Measurements from ENCODE around the gene NFE2L1. TPM values are rescaled to one million over a fixed set of nuclear protein-coding genes. Genes with fewer than 3 reads are reported as not detected.

The NFE2L1 gene
- total RNA-seq, 1 donor from 2014 or later: 228 TPM

GRCh38 chr17:48025040-48025903 lies 22.9 kb upstream of the NFE2L1 start:
- TF ChIP-seq CTCF (IDR thresholded peaks at IDR 0.05; ENCODE audit: insufficient read depth, low read length, poor library complexity, severe bottlenecking): peak; percentile 94
- peak overlapping the region; percentile 38 for H3K4me3 ChIP-seq (ENCODE audit: low read depth, low read length)

GRCh38 chr17:48025904-48026501 lies 22.2 kb upstream of the NFE2L1 start:
- Histone ChIP-seq H3K36me3 (ENCODE audit: control insufficient read depth, insufficient read depth, low read length) (no peaks in the 10 kb centered on the region), H3K4me3 (ENCODE audit: low read depth, low read length) (no peak overlapping the region), H3K27me3 (ENCODE audit: control insufficient read depth, insufficient read depth, low read length) (no peaks in the 10 kb centered on the region)
- no peak for DNase-seq (ENCODE audit: low read depth)
- no peak for TF ChIP-seq CTCF (IDR thresholded peaks at IDR 0.05; ENCODE audit: insufficient read depth, low read length, poor library complexity, severe bottlenecking)

More at GRCh38 chr17:48025040-48025903, 22.9 kb upstream of the NFE2L1 start:
- peak; percentile 92 for DNase-seq (ENCODE audit: low read depth)
- Histone ChIP-seq H3K27me3 (ENCODE audit: control insufficient read depth, insufficient read depth, low read length) (no peaks in the 10 kb centered on the region), H3K36me3 (ENCODE audit: control insufficient read depth, insufficient read depth, low read length) (no peaks in the 10 kb centered on the region)

GRCh38 chr17:48026502-48027321 lies 21.4 kb upstream of the NFE2L1 start:
- no peak for DNase-seq (ENCODE audit: low read depth)
- Histone ChIP-seq H3K4me3 (ENCODE audit: low read depth, low read length) (no peak overlapping the region), H3K36me3 (ENCODE audit: control insufficient read depth, insufficient read depth, low read length) (no peaks in the 10 kb centered on the region), H3K27me3 (ENCODE audit: control insufficient read depth, insufficient read depth, low read length) (no peaks in the 10 kb centered on the region)
- peak; percentile 95 for TF ChIP-seq CTCF (IDR thresholded peaks at IDR 0.05; ENCODE audit: insufficient read depth, low read length, poor library complexity, severe bottlenecking)

- H3K4me3 ChIP-seq (ENCODE audit: low read depth, low read length): no peak overlapping the region
- no peak for TF ChIP-seq CTCF (IDR thresholded peaks at IDR 0.05; ENCODE audit: insufficient read depth, low read length, poor library complexity, severe bottlenecking)
- no peaks in the 10 kb centered on the region for H3K27me3 ChIP-seq (ENCODE audit: control insufficient read depth, insufficient read depth, low read length)
- H3K36me3 ChIP-seq (ENCODE audit: control insufficient read depth, insufficient read depth, low read length): no peaks in the 10 kb centered on the region
- DNase-seq (ENCODE audit: low read depth): no peak
Observed at GRCh38 chr17:48027322-48027981, 20.7 kb upstream of the NFE2L1 start.

- no peaks in the 10 kb centered on the region for H3K27me3 ChIP-seq (ENCODE audit: control insufficient read depth, insufficient read depth, low read length)
- H3K36me3 ChIP-seq (ENCODE audit: control insufficient read depth, insufficient read depth, low read length): no peaks in the 10 kb centered on the region
- H3K4me3 ChIP-seq (ENCODE audit: low read depth, low read length): no peak overlapping the region
- no peak for TF ChIP-seq CTCF (IDR thresholded peaks at IDR 0.05; ENCODE audit: insufficient read depth, low read length, poor library complexity, severe bottlenecking)
- DNase-seq (ENCODE audit: low read depth): no peak
Observed at GRCh38 chr17:48028736-48029135, 19.4 kb upstream of the NFE2L1 start.

Data from kidney epithelial cell (primary cell).